GM12875 (cell line): ENCODE measurements around the gene PTPRC.

Experiments
- H3K4me3 ChIP-seq: one replicate; pipeline ENCODE4 v1.5.1; 2011; ENCODE audit warnings: low read depth, low read length, control low read depth
- TF ChIP-seq, protein P1 (sequence below): IDR thresholded peaks from 2 replicates; pipeline ENCODE4 v1.5.1; 2011; ENCODE audit warnings: low read depth, mild to moderate bottlenecking, control low read depth, inconsistent platforms, low read length, moderate library complexity, borderline replicate concordance; ENCODE audit not compliant: insufficient read depth

PTPRC gene

DNA sequence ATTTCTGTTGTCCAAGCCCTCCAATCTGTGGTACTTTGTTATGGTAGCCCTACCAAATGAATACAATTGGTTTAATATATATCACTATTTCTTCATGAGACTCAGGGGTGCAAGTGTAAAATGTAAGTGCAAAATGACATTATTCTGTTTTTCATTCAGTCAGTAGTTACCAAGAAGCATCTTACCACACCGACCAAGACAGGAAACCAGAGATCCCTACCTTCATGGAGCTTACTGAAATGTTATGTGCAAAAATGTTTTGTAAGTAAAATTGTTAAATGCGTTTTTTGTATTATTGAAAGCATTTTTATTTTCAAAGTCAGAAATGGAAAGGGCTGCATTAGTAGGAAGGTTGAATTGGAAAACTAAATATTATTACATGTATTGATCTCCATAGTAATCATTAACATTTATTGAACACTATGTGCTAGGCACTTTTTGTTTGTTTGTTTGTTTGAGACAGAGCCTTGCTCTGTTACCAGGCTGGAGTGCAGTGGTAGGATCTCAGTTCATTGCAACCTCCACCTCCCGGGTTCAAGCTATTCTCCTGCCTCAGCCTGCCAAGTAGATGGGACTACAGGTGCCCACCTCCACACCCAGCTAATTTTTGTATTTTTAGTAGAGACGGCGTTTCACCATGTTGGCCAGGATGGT lies 166.8 kb downstream of the PTPRC start:
- TF ChIP-seq, protein P1, sequence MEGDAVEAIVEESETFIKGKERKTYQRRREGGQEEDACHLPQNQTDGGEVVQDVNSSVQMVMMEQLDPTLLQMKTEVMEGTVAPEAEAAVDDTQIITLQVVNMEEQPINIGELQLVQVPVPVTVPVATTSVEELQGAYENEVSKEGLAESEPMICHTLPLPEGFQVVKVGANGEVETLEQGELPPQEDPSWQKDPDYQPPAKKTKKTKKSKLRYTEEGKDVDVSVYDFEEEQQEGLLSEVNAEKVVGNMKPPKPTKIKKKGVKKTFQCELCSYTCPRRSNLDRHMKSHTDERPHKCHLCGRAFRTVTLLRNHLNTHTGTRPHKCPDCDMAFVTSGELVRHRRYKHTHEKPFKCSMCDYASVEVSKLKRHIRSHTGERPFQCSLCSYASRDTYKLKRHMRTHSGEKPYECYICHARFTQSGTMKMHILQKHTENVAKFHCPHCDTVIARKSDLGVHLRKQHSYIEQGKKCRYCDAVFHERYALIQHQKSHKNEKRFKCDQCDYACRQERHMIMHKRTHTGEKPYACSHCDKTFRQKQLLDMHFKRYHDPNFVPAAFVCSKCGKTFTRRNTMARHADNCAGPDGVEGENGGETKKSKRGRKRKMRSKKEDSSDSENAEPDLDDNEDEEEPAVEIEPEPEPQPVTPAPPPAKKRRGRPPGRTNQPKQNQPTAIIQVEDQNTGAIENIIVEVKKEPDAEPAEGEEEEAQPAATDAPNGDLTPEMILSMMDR = no peak

DNA sequence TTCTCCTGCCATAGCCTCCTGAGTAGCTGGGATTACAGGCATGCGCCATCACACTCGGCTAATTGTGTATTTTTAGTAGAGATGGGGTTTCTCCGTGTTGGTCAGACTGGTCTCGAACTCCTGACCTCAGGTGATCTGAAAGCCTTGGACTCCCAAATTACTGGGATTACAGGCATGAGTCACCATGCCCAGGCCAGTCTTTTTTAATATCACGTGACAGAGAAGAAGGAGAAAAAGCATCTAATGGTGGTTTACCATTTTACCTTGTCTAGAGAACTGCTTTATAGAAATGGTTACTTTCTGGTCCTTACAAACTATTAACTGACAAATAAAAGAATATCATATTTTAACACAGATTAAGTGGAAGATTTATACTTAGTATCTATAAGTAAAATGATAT lies 168.0 kb downstream of the PTPRC start:
- no peak overlapping the region for H3K4me3 ChIP-seq
- TF ChIP-seq, protein P1 = no peak

More for the DNA sequence above, 166.8 kb downstream of the PTPRC start:
- no peak overlapping the region for H3K4me3 ChIP-seq
